ENCODE data around the gene TAPBPL.

Gene TAPBPL

GRCh38 chr12:6407236-6407954, 44.4 kb upstream of the TAPBPL start:
- H3K4me2 ChIP-seq (ENCODE audit: low read length): no peak overlapping the region

GRCh38 chr12:6416596-6416995, 35.2 kb upstream of the TAPBPL start:
- no peaks in the 10 kb centered on the region for H3K27me3 ChIP-seq (ENCODE audit: insufficient read depth, low read length)
- no peak overlapping the region for H2AFZ ChIP-seq (ENCODE audit: low read length)
- H4K20me1 ChIP-seq (ENCODE audit: insufficient read depth, low read length): no peaks in the 10 kb centered on the region
- no peaks in the 10 kb centered on the region for H3K4me1 ChIP-seq (ENCODE audit: insufficient read depth, low read length, severe bottlenecking)
- no peaks in the 10 kb centered on the region for H3K9me2 ChIP-seq (ENCODE audit: low read depth, low read length)
- no peaks in the 10 kb centered on the region for H3K36me3 ChIP-seq (ENCODE audit: insufficient read depth, low read length)
- no peak overlapping the region for H3K9ac ChIP-seq (ENCODE audit: low read length)
- no peak overlapping the region for H3K4me2 ChIP-seq (ENCODE audit: low read length)
- H3K27ac ChIP-seq (ENCODE audit: low read depth, low read length, poor library complexity, severe bottlenecking): no peak overlapping the region
- H3K79me2 ChIP-seq (ENCODE audit: insufficient read depth, low read length): no peaks in the 10 kb centered on the region
- H3F3A ChIP-seq (ENCODE audit: insufficient read depth, low read length): no peaks in the 10 kb centered on the region
- no peaks in the 10 kb centered on the region for H3K9me3 ChIP-seq (ENCODE audit: low read length)
- no peak for TF ChIP-seq EZH2 (IDR thresholded peaks at IDR 0.05; ENCODE audit: borderline replicate concordance, low read length)
- no peak for TF ChIP-seq CTCF (IDR thresholded peaks at IDR 0.05; ENCODE audit: low read length)
- H3K4me3 ChIP-seq (ENCODE audit: low read depth, low read length, poor library complexity, severe bottlenecking): no peak overlapping the region

More at GRCh38 chr12:6407236-6407954, 44.4 kb upstream of the TAPBPL start:
- no peaks in the 10 kb centered on the region for H4K20me1 ChIP-seq (ENCODE audit: insufficient read depth, low read length)
- TF ChIP-seq EZH2 (IDR thresholded peaks at IDR 0.05; ENCODE audit: borderline replicate concordance, low read length) (no peak), CTCF (IDR thresholded peaks at IDR 0.05; ENCODE audit: low read length) (no peak)
- H3K79me2 ChIP-seq (ENCODE audit: insufficient read depth, low read length): no peaks in the 10 kb centered on the region
- 0 out of 2 replicates have a peak, but pooled peaks cover 4% of the 10 kb centered on the region for H3K9me3 ChIP-seq (ENCODE audit: low read length)
- peaks cover 4% of the 10 kb centered on the region; the same call in 1 of the 2 replicates for H3K27me3 ChIP-seq (ENCODE audit: insufficient read depth, low read length)
- H3K4me3 ChIP-seq (ENCODE audit: low read depth, low read length, poor library complexity, severe bottlenecking): no peak overlapping the region
- H3F3A ChIP-seq (ENCODE audit: insufficient read depth, low read length): no peaks in the 10 kb centered on the region
- H3K9me2 ChIP-seq (ENCODE audit: low read depth, low read length): no peaks in the 10 kb centered on the region
- H3K9ac ChIP-seq (ENCODE audit: low read length): no peak overlapping the region
- no peaks in the 10 kb centered on the region for H3K4me1 ChIP-seq (ENCODE audit: insufficient read depth, low read length, severe bottlenecking)
- no peaks in the 10 kb centered on the region; the same call in 1 of the 2 replicates for H3K36me3 ChIP-seq (ENCODE audit: insufficient read depth, low read length)
- H3K27ac ChIP-seq (ENCODE audit: low read depth, low read length, poor library complexity, severe bottlenecking): no peak overlapping the region
- no peak overlapping the region for H2AFZ ChIP-seq (ENCODE audit: low read length)

GRCh38 chr12:6418796-6419195, 33.0 kb upstream of the TAPBPL start:
- no peak overlapping the region for H3K4me2 ChIP-seq (ENCODE audit: low read length)
- H3K27me3 ChIP-seq (ENCODE audit: insufficient read depth, low read length): no peaks in the 10 kb centered on the region
- H4K20me1 ChIP-seq (ENCODE audit: insufficient read depth, low read length): no peaks in the 10 kb centered on the region
- no peak overlapping the region for H2AFZ ChIP-seq (ENCODE audit: low read length)
- no peak for TF ChIP-seq CTCF (IDR thresholded peaks at IDR 0.05; ENCODE audit: low read length)
- no peak for TF ChIP-seq EZH2 (IDR thresholded peaks at IDR 0.05; ENCODE audit: borderline replicate concordance, low read length)
- H3K9me3 ChIP-seq (ENCODE audit: low read length): no peaks in the 10 kb centered on the region
- H3K4me1 ChIP-seq (ENCODE audit: insufficient read depth, low read length, severe bottlenecking): peaks cover 6% of the 10 kb centered on the region
- no peaks in the 10 kb centered on the region for H3K36me3 ChIP-seq (ENCODE audit: insufficient read depth, low read length)
- H3K9me2 ChIP-seq (ENCODE audit: low read depth, low read length): no peaks in the 10 kb centered on the region
- H3F3A ChIP-seq (ENCODE audit: insufficient read depth, low read length): no peaks in the 10 kb centered on the region
- H3K79me2 ChIP-seq (ENCODE audit: insufficient read depth, low read length): no peaks in the 10 kb centered on the region
- H3K9ac ChIP-seq (ENCODE audit: low read length): no peak overlapping the region
- H3K27ac ChIP-seq (ENCODE audit: low read depth, low read length, poor library complexity, severe bottlenecking): no peak overlapping the region
- H3K4me3 ChIP-seq (ENCODE audit: low read depth, low read length, poor library complexity, severe bottlenecking): no peak overlapping the region

Measured in OCI-LY1 (cell line).